NCI-H226 (cell line): ENCODE measurements around the gene RAB40C.
A peak's percentile ranks its signal among the peaks of the same experiment; 100 is the strongest.

Experiments used
- DNase-seq: peaks from one replicate; pipeline ENCODE4 v3.0.0-alpha.2; 2015

Gene RAB40C

GRCh38 chr16:559411-560203, 30.3 kb upstream of the RAB40C start:
- DNase-seq = no peak

GRCh38 chr16:560204-560700, 29.6 kb upstream of the RAB40C start, which contains the start of gene PRR35:
Gene PRR35, plus strand, starts transcription at chr16:560394. Its CDS starts 2,901 bp downstream, at chr16:563295.
- no peak for DNase-seq

DNA sequence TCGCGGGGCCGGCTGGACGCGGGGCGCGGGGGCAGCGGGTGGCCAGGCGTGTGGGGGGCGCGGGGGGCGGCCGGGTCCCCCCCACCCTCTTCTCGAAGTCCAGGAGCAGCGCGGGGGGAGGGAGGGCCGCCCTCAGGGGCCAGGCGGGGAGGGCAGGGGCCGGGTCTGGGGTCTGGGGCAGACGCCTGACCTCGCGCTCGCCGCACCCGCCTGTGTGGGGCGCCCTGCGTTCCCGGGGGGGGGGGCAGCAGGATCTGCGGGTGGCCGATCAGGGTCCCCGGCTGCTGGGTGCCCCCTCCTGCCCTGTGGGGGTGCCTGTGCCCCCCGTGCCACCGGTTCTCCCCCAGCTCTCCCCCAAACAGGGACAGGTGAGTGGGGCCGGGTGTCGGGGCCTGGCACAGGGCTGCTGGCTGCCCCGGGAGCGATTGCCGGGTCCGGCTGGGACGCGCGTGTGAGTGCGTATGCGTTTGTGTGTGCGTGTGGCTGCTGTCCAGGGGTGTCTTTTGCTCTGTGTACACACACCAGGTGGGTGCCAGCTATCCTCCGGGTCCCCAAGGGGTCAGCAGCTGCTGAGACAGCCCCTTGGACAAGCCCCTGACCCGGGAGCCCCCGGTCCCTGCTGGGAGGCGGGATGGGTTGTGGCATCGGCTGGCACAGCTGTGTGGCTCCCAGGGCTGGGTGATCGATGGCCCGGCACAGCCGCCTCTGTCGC, 29.0 kb upstream of the RAB40C start:
- no peak for DNase-seq

DNA sequence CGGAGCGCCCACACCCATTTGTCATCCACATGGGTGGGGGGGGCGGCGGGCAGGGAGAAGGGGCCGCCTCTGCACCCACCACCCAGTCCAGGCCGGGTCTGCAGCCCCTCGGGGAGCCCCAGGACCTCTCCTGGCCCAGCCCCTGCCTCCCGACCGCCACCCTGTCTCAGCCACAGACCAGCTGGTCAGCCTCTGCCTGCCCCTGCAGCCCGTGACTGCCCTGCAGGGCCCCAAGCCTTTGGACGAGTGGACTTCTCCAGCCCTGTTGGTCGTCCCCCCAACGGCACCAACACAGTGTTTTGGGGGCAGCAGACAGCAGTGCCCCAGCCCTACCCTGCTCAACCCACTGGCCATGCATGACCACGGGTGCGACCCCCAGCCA, 28.5 kb upstream of the RAB40C start:
- DNase-seq = no peak

- no peak for DNase-seq
Measured at GRCh38 chr16:561957-562938, 27.6 kb upstream of the RAB40C start.

DNA sequence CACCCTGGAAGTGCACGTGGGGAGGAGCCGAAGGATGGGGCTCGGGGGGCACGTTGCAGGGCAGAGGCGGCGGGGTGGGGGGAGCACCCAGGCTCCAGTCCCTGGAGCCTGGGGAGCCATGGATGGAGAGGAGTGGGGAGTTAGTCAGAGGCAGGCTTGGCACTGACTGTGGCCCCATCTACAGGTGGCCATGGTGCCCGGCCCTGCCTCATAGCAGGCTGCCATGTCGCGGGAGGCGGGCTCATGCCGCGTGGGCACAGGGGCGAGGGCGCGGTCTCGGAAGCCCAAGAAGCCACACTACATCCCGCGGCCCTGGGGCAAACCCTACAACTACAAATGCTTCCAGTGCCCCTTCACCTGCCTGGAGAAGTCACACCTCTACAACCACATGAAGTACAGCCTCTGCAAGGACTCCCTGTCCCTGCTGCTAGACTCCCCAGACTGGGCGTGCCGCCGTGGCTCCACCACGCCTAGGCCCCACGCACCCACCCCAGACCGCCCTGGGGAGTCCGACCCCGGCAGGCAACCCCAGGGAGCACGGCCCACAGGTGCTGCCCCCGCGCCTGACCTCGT, 26.7 kb upstream of the RAB40C start:
- no peak for DNase-seq

GRCh38 chr16:564690-565418, 25.0 kb upstream of the RAB40C start:
- no peak for DNase-seq

DNA sequence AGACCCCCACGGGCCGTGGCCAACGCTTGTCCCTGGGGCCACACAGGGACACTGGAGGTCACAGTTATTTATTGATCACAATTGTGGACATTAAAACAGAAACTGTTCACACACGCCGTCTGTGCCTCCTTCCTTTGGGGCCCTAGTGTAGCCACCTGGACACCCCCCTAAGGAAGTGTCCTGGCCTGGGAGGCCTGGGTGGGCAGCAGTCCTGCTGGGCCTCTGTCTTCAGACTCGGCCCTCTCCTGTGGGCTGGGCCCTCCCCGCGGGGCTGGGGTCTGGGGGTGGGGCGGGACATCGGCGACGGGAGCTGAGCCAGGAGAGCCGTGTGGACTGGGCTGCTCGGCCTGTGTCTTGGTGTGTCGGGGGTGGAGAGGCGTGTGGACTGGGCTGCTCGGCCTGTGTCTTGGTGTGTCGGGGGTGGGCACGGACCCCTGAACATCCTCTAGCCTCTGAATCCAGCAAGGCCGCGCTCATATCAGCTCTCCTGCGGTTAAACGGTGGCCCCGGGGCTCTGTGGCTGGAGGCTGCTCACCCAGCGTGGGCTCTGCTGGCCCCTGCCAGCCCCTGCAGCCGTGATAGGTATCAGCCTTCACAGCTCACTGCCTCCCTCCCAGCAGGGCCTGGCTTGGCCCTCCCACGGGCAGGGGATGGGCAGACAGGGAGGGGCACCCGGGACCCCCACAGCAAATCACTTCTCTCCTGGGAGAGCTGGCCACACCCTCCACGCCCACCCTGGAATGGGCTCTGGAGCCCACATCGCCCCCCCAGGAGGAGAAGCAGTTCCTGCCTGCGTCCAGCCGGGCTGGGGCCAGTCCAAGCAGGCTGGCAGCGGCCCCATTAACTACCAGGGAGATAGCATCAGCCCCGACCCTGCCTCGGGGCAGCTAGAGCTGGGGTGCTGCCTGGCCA, 24.2 kb upstream of the RAB40C start:
- peak; percentile 55 for DNase-seq

DNA sequence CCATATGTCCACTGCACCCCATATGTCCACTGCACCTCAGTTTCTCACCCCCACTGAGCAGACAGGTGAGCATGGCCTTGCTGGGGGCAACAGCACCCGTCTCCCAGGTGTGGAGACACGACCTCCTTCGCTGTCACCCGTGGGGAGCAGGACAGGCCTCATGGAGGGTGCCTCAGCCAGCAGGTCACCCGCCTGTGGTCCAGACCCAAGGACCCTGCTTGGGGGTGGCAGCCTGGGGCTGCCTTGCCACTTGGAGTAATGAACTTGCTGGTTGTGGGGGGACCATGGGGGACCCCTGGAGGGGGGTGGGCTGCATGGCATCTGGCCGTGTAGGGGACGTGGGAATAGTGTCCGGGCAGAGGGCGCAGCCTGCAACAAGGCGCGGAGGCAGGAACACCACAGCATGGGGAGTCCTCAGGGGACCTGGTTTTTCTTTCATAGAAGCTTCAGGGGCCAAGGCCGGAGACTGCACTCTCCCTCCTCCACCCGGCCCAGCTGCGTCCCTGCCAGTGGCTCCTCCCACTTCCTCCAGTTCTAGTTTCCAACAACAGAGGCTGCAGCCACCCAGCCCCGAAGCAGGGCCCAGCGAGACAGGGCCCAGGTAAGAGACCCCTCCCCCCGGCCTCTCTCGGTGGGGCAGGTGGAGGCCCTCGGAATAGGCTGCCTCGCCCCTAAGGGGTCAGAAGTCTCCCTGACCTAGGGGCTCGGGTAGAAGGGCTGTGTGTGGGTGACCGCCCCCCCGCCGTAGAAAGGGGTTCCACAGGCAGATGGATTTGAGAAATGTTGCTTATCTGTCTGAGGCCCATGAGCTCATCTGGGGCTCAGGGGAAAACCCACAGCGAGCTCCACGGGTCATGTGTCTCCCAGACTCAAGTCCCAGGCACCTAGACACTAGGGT, 23.1 kb upstream of the RAB40C start, which contains the start of gene NHLRC4:
Gene NHLRC4, plus strand, starts transcription at position 531 of the 898 bp plus-strand sequence. CDS start 1,043 bp downstream, outside the sequence.
- DNase-seq = peak; percentile 59

GRCh38 chr16:567373-568256, 22.3 kb upstream of the RAB40C start:
- no peak for DNase-seq

GRCh38 chr16:568401-569258, 21.2 kb upstream of the RAB40C start:
- peak; percentile 43 for DNase-seq

GRCh38 chr16:569445-570254, 20.2 kb upstream of the RAB40C start, which contains the start of gene PIGQ:
Gene PIGQ, plus strand, starts transcription at chr16:569968. Its CDS starts 4,107 bp downstream, at chr16:574075.
- peak; percentile 34 for DNase-seq

DNA sequence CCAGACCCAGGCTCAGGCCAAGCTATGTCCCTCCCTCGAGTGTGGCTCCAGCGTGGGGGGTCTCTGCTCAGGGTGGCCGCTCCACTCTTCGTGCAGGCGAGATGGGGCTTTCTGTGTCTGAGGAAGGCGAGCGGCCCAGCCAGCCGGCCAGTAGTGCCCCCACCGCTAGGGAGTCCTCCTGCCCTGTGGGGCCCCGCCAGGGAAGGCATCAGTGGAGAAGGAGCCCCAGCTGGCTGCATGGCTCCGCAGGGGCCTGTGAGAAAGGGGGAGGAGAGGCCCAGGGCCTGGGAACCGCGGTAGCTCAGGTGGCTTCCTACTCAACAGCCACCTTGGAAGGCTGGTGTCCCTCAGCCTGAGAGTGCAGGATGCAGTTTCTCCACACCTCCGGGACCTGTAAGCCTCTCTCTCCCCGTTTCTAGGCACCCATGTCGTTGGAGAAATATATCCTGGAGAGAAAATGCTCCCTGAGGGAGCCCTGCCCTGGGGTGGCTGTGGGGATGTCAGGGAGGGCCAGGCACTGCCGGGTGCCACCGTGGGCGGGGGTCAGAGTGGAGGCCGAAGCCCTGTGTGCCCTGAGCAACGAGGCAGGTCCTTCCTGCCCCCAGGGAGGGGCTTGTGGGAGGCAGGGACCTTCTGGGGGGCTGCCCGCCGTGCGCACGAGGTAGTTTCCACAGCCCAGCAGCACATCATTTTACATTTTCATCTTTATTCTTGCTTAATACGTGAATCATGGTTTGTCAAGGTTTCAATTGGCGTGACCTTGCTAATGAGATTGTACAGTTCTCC, 16.8 kb upstream of the RAB40C start:
- no peak for DNase-seq

- DNase-seq = no peak
Measured at GRCh38 chr16:574021-574760, 15.7 kb upstream of the RAB40C start.
